Right lobe of liver (tissue), 6 donors: ENCODE measurements around the gene TAB2. TPM values are rescaled to one million over a fixed set of nuclear protein-coding genes. Genes with fewer than 3 reads are reported as not detected.

Source experiments
- ATAC-seq, 4 donors: fragments of 200-7000 bp; cut with Tn5 transposase; one replicate each; pipeline ENCODE4 v1.9.1; 2020; ENCODE audit warnings: mild to moderate bottlenecking in 4 of 4, moderate library complexity in 4 of 4
- DNase-seq, 3 donors: peaks; one replicate each; pipeline ENCODE4 v3.0.0-alpha.2; 2020
- H3K27ac ChIP-seq, 3 donors: fragments of 200-600 bp; one replicate each; pipeline ENCODE4 v1.8.0; 2022
- H3K27me3 ChIP-seq, 2 donors: fragments of 200-600 bp; one replicate each; pipeline ENCODE4 v1.8.0; 2022
- H3K36me3 ChIP-seq, 4 donors: fragments of 200-600 bp; sonication (generic) in 1 of 4; one replicate each; pipeline versions ENCODE4 v1.5.1 to v1.8.0; 2017 to 2022; ENCODE audit warnings: control low read depth in 1 of 4
- H3K4me1 ChIP-seq, 4 donors: fragments of 200-600 bp; sonication (generic) in 1 of 4; one replicate each; pipeline versions ENCODE4 v1.5.1 to v1.8.0; 2017 to 2022; ENCODE audit warnings: control low read depth in 1 of 4
- H3K4me3 ChIP-seq, 3 donors: fragments of 200-600 bp; one replicate each; pipeline ENCODE4 v1.8.0; 2022
- H3K9me3 ChIP-seq, 4 donors: fragments of 200-600 bp; sonication (generic) in 1 of 4; one replicate each; pipeline versions ENCODE4 v1.5.1 to v1.8.0; 2017 to 2022; ENCODE audit warnings: control low read depth in 1 of 4
- POLR2A ChIP-seq: fragments of 450-650 bp; IDR thresholded peaks from one replicate; pipeline ENCODE4 v1.6.1; 2017; ENCODE audit warnings: antibody characterized with exemption, mild to moderate bottlenecking
- WGBS: methylation state at CpG from one replicate; pipeline ENCODE4 v1.1.6; 2018; ENCODE audit warnings: low coverage, low lambda C conversion rate; ENCODE audit not compliant: insufficient coverage; ENCODE audit errors: missing lambda C conversion rate; 5-methylcytosine and 5-hydroxymethylcytosine counted together
- intact Hi-C, 2 donors: fragments of 100-400 bp; cut with DNase I; formaldehyde crosslinking; loops; one replicate each; pipeline versions ENCODE4 v1.11.2 to v1.14.1; 2022
- total RNA-seq, 6 experiments: library from RNA; depleted of rRNA in 2 of 6; stranded (reverse); fragments of >200 nt in 2 of 6; fragmentation: NEBNext Ultra II Directional in 3 of 6; extraction: Animal tissue kit (Norgen Biotek cat#: 25700) in 3 of 6; gene quantifications; one replicate each; pipeline versions ENCODE4 v1.1.0 to v1.2.4, GENCODE V29; 2016 to 2023
- TF ChIP-seq, protein P1 (sequence below), 4 donors: fragments of 200-600 bp in 3 of 4; fragments of 450-650 bp in 1 of 4; IDR thresholded peaks; one replicate each; pipeline versions ENCODE4 v1.5.1 to v1.8.0; 2016 to 2022; ENCODE audit warnings: antibody characterized with exemption in 4 of 4, mild to moderate bottlenecking in 2 of 4
- donor health status: DM: no; HTN: yes; CAD: no.
- donor health status: DM: no; HTN: no; CAD: no.
- donor health status: DM: no; HTN: no; CAD: no.
- donor health status: DM: no; HTN: yes; CAD: no.
- donor health status: DM: no; HTN: yes; CAD: no.

The TAB2 gene
- total RNA-seq, 6 experiments from 2014 or later = 25.5 to 33.1 (median 30.2) TPM

DNA sequence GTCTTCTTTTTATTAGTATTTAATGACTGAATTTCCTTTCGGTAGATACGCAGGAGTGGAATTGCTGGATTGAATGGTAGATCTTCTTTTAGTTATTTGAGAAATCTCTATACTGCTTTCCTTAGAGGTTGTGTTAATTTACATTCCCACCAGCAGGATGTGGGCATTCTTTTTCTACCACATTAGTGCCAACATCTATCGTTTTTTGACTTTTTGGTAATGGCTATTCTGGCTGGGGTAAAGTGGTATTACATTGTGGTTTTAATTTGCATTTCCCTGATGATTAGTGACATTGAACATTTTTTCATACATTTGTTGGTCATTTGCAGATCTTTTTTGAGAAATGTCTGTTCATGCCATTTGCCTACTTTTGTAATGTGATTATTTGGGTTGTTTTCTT is 119.7 kb downstream of the TAB2 start:
- ATAC-seq (no peak), DNase-seq (no peak)
- Histone ChIP-seq H3K9me3 (no peaks in the 10 kb centered on the region), H3K4me1 (no peaks in the 10 kb centered on the region), H3K4me3 (no peak overlapping the region), H3K27me3 (no peaks in the 10 kb centered on the region), H3K27ac (no peak overlapping the region), H3K36me3 (no peaks in the 10 kb centered on the region)
- TF ChIP-seq, protein P1, sequence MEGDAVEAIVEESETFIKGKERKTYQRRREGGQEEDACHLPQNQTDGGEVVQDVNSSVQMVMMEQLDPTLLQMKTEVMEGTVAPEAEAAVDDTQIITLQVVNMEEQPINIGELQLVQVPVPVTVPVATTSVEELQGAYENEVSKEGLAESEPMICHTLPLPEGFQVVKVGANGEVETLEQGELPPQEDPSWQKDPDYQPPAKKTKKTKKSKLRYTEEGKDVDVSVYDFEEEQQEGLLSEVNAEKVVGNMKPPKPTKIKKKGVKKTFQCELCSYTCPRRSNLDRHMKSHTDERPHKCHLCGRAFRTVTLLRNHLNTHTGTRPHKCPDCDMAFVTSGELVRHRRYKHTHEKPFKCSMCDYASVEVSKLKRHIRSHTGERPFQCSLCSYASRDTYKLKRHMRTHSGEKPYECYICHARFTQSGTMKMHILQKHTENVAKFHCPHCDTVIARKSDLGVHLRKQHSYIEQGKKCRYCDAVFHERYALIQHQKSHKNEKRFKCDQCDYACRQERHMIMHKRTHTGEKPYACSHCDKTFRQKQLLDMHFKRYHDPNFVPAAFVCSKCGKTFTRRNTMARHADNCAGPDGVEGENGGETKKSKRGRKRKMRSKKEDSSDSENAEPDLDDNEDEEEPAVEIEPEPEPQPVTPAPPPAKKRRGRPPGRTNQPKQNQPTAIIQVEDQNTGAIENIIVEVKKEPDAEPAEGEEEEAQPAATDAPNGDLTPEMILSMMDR (IDR thresholded peaks at IDR 0.05) = no peak
- TF ChIP-seq POLR2A = no peak
- WGBS = 69% methylated on average over 3 of the region's 3 CpGs
- intact Hi-C loops = loop anchor here (10.0 kb wide), 2 partner anchors 352 to 412 kb away; no protein-coding TSS in a partner anchor

DNA sequence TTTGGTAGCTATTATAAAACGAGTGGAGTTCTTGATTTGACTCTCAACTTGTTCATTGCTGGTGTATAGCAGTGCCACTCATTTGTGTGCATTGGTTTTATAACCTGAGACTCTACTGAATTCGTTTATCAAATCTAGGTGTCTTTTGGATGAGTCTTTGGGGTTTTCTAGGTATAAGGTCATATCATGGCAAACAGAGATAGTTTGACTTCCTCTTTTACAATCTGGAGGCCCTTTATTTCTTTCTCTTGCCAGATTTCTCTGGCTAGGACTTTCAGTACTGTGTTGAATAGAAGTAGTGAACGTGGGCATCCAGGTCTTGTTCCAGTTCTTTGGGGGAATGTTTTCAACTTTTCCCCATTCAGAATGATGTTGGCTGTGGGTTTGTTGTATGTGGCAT is 121.3 kb downstream of the TAB2 start:
- ATAC-seq = no peak
- no peaks in the 10 kb centered on the region for H3K9me3 ChIP-seq
- H3K4me3 ChIP-seq = no peak overlapping the region
- no peak overlapping the region for H3K27ac ChIP-seq
- intact Hi-C loops = loop anchor here (10.0 kb wide), 2 partner anchors 354 to 414 kb away; no protein-coding TSS in a partner anchor
- no peaks in the 10 kb centered on the region for H3K27me3 ChIP-seq
- DNase-seq = no peak
- TF ChIP-seq POLR2A = no peak
- TF ChIP-seq, protein P1 (IDR thresholded peaks at IDR 0.05) = no peak
- 51% methylated on average over 2 of the region's 3 CpGs for WGBS
- no peaks in the 10 kb centered on the region for H3K4me1 ChIP-seq
- H3K36me3 ChIP-seq = no peaks in the 10 kb centered on the region

DNA sequence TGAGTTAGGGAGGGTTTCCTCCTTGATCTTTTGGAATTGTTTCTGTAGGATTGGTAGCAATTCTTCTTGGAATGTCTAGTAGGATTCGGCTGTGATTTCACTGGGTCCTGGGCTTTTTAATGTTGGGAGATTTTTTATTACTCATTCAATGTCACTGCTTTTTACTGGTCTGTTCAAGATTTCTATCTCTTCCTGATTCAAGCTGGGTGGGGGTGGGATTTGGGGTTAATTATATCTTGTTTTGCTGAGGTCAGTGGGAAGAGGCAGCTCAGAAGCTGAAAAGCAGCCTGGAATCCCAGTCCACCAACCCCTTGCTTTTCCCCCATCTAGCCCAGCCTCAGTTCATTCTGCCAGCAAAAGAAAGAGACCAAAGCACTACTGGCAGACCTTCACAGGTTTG is 122.1 kb downstream of the TAB2 start:
- TF ChIP-seq, protein P1 (IDR thresholded peaks at IDR 0.05) = no peak
- no peak for TF ChIP-seq POLR2A
- Histone ChIP-seq H3K4me1 (no peaks in the 10 kb centered on the region), H3K27me3 (no peaks in the 10 kb centered on the region), H3K36me3 (no peaks in the 10 kb centered on the region), H3K4me3 (no peak overlapping the region), H3K27ac (no peak overlapping the region), H3K9me3 (no peaks in the 10 kb centered on the region)
- DNase-seq (no peak), ATAC-seq (no peak)
- WGBS = 88% methylated on average over 1 of the region's 1 CpG
- intact Hi-C loops = loop anchor here (10.0 kb wide), 2 partner anchors 355 to 415 kb away; no protein-coding TSS in a partner anchor

DNA sequence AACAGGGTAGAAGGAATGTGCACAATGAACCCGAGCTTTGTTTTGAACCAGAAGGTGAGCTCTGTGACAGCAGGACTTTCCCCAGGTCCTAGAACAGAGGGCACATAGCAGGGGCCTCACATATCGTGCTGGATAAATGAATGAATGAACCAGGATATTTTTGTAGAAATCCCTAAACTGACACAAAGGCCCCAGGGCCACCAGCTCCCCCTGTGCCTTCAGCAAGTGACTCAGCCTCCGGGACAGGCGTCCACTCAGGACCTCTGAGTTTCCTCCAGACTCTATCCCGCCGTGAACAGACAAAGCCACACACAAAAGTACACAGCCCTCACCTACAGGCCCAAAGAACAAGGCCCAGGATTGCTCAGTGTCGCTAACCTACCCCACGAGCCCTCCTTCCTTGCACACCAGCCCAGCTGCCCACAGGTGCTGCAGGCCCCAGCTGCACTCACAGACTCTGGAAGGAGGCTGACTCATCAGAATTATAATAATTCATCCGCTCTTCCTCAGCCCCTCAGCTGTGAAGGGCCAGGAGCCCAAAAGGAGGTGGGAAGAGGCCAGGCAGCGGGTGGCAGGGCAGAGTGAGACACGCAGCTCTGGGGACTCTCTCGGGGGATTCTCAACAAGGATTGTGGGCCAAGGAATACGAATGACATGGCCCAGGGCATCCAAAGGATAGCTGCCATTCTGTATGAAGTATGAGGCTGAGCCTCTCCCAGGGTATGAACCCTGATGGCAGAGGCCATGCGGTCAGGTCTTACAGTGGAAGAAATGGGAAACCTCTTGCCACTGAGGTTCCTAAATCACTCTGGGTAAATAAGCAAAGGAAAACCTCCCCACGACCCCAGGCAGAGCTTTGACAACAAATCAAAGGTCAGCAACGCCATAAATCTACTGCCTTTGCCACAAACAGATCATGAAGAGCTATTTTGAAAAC is 123.5 kb downstream of the TAB2 start:
- no peaks in the 10 kb centered on the region for H3K36me3 ChIP-seq
- no peak overlapping the region for H3K27ac ChIP-seq
- no peaks in the 10 kb centered on the region for H3K9me3 ChIP-seq
- ATAC-seq (no peak), DNase-seq (no peak)
- WGBS = 78% methylated on average over 8 of the region's 16 CpGs
- no peak overlapping the region for H3K4me3 ChIP-seq
- TF ChIP-seq, protein P1 (IDR thresholded peaks at IDR 0.05) = no peak
- no peak for TF ChIP-seq POLR2A
- intact Hi-C loops = no loop called here
- H3K4me1 ChIP-seq = no peaks in the 10 kb centered on the region
- no peaks in the 10 kb centered on the region for H3K27me3 ChIP-seq
